K562 (cell line): Measurements from ENCODE around the gene HDC. TPM values are rescaled to one million over a fixed set of nuclear protein-coding genes. Genes with fewer than 3 reads are reported as not detected.
A peak's percentile ranks its signal among the peaks of the same experiment; 100 is the strongest.

ENCODE experiments used
- BRD4 ChIP-seq: fragments of 200-600 bp; sonication (generic); IDR thresholded peaks from 2 replicates; pipeline ENCODE4 v1.6.1; 2017; ENCODE audit warnings: inconsistent platforms
- CLOCK ChIP-seq: fragments of 250-450 bp; sonication (Bioruptor Pico); IDR thresholded peaks from 2 replicates; pipeline ENCODE4 v1.4.0; 2020; ENCODE audit warnings: mild to moderate bottlenecking, moderate library complexity, borderline replicate concordance
- CUX1 ChIP-seq: fragments of 200-800 bp; sonication (Bioruptor generic); IDR thresholded peaks from 2 replicates; pipeline ENCODE4 v1.6.1; 2016; ENCODE audit warnings: missing genetic modification characterization, missing compliant biosample characterization
- L3MBTL2 ChIP-seq: fragments of 450-650 bp; IDR thresholded peaks from 2 replicates; pipeline ENCODE4 v1.6.1; 2016; ENCODE audit warnings: mild to moderate bottlenecking, moderate library complexity
- NR4A1 ChIP-seq, 2 experiments: fragments of 250-450 bp in 1 of 2; fragments of 450-650 bp in 1 of 2; sonication (Bioruptor Pico) in 1 of 2; IDR thresholded peaks; 2 replicates each; pipeline versions ENCODE4 v1.4.0 to v1.6.1; 2016 to 2020; ENCODE audit warnings: mild to moderate bottlenecking in 2 of 2, missing compliant biosample characterization in 1 of 2, missing genetic modification characterization in 1 of 2, moderate library complexity in 1 of 2
- RAD21 ChIP-seq, 2 experiments: fragments of 250-450 bp in 1 of 2; fragments of 450-650 bp in 1 of 2; sonication (Bioruptor Pico) in 1 of 2; formaldehyde crosslinking in 1 of 2; IDR thresholded peaks in 1 of 2; conservative IDR thresholded peaks in 1 of 2; 2 replicates each; pipeline versions ENCODE4 v1.4.0 to v1.8.0; 2020 to 2022; ENCODE audit warnings: mild to moderate bottlenecking in 2 of 2, moderate library complexity in 1 of 2
- RAD51 ChIP-seq: fragments of 450-650 bp; IDR thresholded peaks from 2 replicates; pipeline ENCODE4 v1.7.1; 2016; ENCODE audit warnings: low read depth, mild to moderate bottlenecking, borderline replicate concordance
- RCOR1 ChIP-seq, 2 experiments: IDR thresholded peaks; 2 replicates each; pipeline ENCODE4 v1.6.1; 2012; ENCODE audit warnings: low read depth in 2 of 2, low read length in 2 of 2, borderline replicate concordance in 1 of 2, improper control_type of control experiment in 1 of 2
- TFAP4 ChIP-seq: sonication (generic); formaldehyde crosslinking; IDR thresholded peaks from 2 replicates; pipeline ENCODE4 v1.8.0; 2022; ENCODE audit warnings: missing genetic modification reagents, mild to moderate bottlenecking, moderate library complexity, borderline replicate concordance
- ZNF12 ChIP-seq: sonication (generic); formaldehyde crosslinking; IDR thresholded peaks from 2 replicates; pipeline ENCODE4 v1.4.0; 2020; ENCODE audit warnings: mild to moderate bottlenecking, missing genetic modification reagents
- ZNF212 ChIP-seq: fragments of 450-650 bp; formaldehyde crosslinking; IDR thresholded peaks from 2 replicates; pipeline ENCODE4 v1.4.0; 2020; ENCODE audit warnings: mild to moderate bottlenecking
- ZNF592 ChIP-seq: fragments of 450-650 bp; IDR thresholded peaks from 2 replicates; pipeline ENCODE4 v1.6.1; 2017; ENCODE audit warnings: antibody characterized with exemption, mild to moderate bottlenecking
- ZNF644 ChIP-seq: fragments of 200-800 bp; sonication (Bioruptor generic); IDR thresholded peaks from 2 replicates; pipeline ENCODE4 v1.6.1; 2016; ENCODE audit warnings: low read depth, missing genetic modification characterization, missing compliant biosample characterization
- ZNF668 ChIP-seq: fragments of 250-450 bp; sonication (Bioruptor Pico); IDR thresholded peaks from 2 replicates; pipeline ENCODE4 v1.8.0; 2022; ENCODE audit warnings: mild to moderate bottlenecking, inconsistent platforms
- polyA plus RNA-seq, 8 experiments: library from polyadenylated mRNA; depleted of rRNA in 4 of 8; stranded (reverse) in 5 of 8; unstranded in 3 of 8; fragments of >200 nt; fragmentation: Nextera tagmentation in 2 of 8; fragmentation: Illumina TruSeq in 1 of 8; extraction: Ambion mirVana in 2 of 8; extraction: Trizol in 1 of 8; gene quantifications; 2 replicates each; pipeline versions ENCODE4 v1.2.1 to v1.2.3, GENCODE V29; 2011 to 2014; ENCODE audit warnings: inconsistent platforms in 1 of 8, missing spikeins in 1 of 8
- total RNA-seq, 7 experiments: library from RNA; depleted of rRNA in 6 of 7; stranded (reverse); fragments of >200 nt in 6 of 7; fragmentation: Illumina TruSeq in 2 of 7; extraction: Trizol in 2 of 7; gene quantifications; 2 replicates each; pipeline versions ENCODE4 v1.2.1 to v1.2.3, GENCODE V29; 2011 to 2021; ENCODE audit warnings: low replicate concordance in 1 of 7

HDC gene
- total and polyA plus RNA-seq, 9 of the 15 experiments (the other 6 are each of a cell fraction or from before 2014, with no cell fraction given): 0.26 to 5.3 (median 0.99) TPM

GRCh38 chr15:50261981-50262380 lies 3.5 kb downstream of the HDC start (continued):
- TF ChIP-seq RCOR1 (IDR thresholded peaks at IDR 0.05; ENCODE audit: borderline replicate concordance in 1 of 2, low read depth in 2 of 2, low read length in 2 of 2) (no peak), RAD21 (CRISPR knock-in tag; conservative IDR thresholded peaks at IDR 0.05 in 1 of 2, IDR thresholded peaks at IDR 0.05 in 1 of 2) (peak in 1 of 2 experiments; percentile 39; a peak in 2 of 4 replicates), BRD4 (0 out of 2 replicates have a peak, but pooled peaks have one; percentile 78), CLOCK (CRISPR knock-in tag) (no peak), ZNF644 (tag) (no peak), L3MBTL2 (0 out of 2 replicates have a peak, but pooled peaks have one; percentile 37), NR4A1 (CRISPR knock-in tag; IDR thresholded peaks at IDR 0.05) (no peak), NR4A1 (tag; IDR thresholded peaks at IDR 0.05) (0 out of 2 replicates have a peak, but pooled peaks have one; percentile 22), CUX1 (CRISPR knock-in tag) (no peak), ZNF12 (CRISPR knock-in tag) (no peak), ZNF212 (no peak), TFAP4 (CRISPR knock-in tag) (0 out of 2 replicates have a peak, but pooled peaks have one; percentile 9), ZNF592 (peak; percentile 51), RAD51 (no peak), ZNF668 (CRISPR knock-in tag) (no peak)
